Cardiac muscle cell (in vitro differentiated cells and primary cell): ENCODE measurements around the gene PGRMC1. TPM values are rescaled to one million over a fixed set of nuclear protein-coding genes. Genes with fewer than 3 reads are reported as not detected.

Experiments
- DNase-seq, 2 donors: peaks; one replicate each; pipeline versions ENCODE4 v3.0.0 to v3.0.0-alpha.2; 2010 to 2017; ENCODE audit warnings: low read depth in 1 of 2, low spot score in 1 of 2
- H3K27ac ChIP-seq: fragments of 200-600 bp; sonication (generic); 2 replicates; pipeline ENCODE4 v1.5.1; 2016
- H3K27me3 ChIP-seq: fragments of 200-600 bp; sonication (generic); 2 replicates; pipeline ENCODE4 v1.6.0; 2016; ENCODE audit warnings: control low read depth
- H3K36me3 ChIP-seq: fragments of 200-600 bp; sonication (generic); 2 replicates; pipeline ENCODE4 v1.5.1; 2016; ENCODE audit warnings: control low read depth
- H3K4me1 ChIP-seq: fragments of 200-600 bp; sonication (generic); 2 replicates; pipeline ENCODE4 v1.8.1; 2017; ENCODE audit warnings: low read depth, mild to moderate bottlenecking, mixed run types
- H3K4me3 ChIP-seq: fragments of 200-600 bp; sonication (generic); 2 replicates; pipeline ENCODE4 v1.5.1; 2016; ENCODE audit warnings: mild to moderate bottlenecking
- H3K9me3 ChIP-seq: fragments of 200-600 bp; sonication (generic); 2 replicates; pipeline ENCODE4 v1.5.1; 2017; ENCODE audit warnings: low read depth, mild to moderate bottlenecking, control low read depth
- CTCF ChIP-seq: IDR thresholded peaks from 2 replicates; pipeline ENCODE4 v1.5.1; 2012; ENCODE audit warnings: low read depth, mild to moderate bottlenecking, low read length
- polyA plus RNA-seq: library from polyadenylated mRNA; unstranded; fragments of >200 nt; fragmentation: Nextera tagmentation; extraction: Ambion mirVana; gene quantifications from 2 replicates; pipeline ENCODE4 v1.2.1, GENCODE V29; 2016
- total RNA-seq: library from RNA; depleted of rRNA; stranded (reverse); fragments of >200 nt; gene quantifications from 2 replicates; pipeline ENCODE4 v1.2.3, GENCODE V29; 2016

The PGRMC1 gene
- total RNA-seq (156 and 171 TPM in 2 replicates), polyA plus RNA-seq (121 and 147 TPM in 2 replicates)

- DNase-seq = peak; percentile 86
- Histone ChIP-seq H3K27me3 (no peaks in the 10 kb centered on the region), H3K4me1 (no peaks in the 10 kb centered on the region), H3K36me3 (peaks cover 3% of the 10 kb centered on the region), H3K27ac (peak within 1 kb of the TSS; percentile 86), H3K4me3 (peak within 1 kb of the TSS; percentile 96), H3K9me3 (peaks cover 3% of the 10 kb centered on the region)
- no peak for TF ChIP-seq CTCF
Measured at GRCh38 chrX:119235872-119236622, at the start of gene PGRMC1. Gene PGRMC1 (plus strand): TSS chrX:119236285. CDS start chrX:119236364, 79 bp downstream.

GRCh38 chrX:119186763-119187162 lies 49.3 kb upstream of the PGRMC1 start:
- no peaks in the 10 kb centered on the region for H3K9me3 ChIP-seq
- H3K4me3 ChIP-seq = no peak overlapping the region
- no peaks in the 10 kb centered on the region for H3K27me3 ChIP-seq
- DNase-seq = no peak
- no peak for TF ChIP-seq CTCF
- no peaks in the 10 kb centered on the region for H3K36me3 ChIP-seq
- H3K4me1 ChIP-seq = no peaks in the 10 kb centered on the region
- H3K27ac ChIP-seq = no peak overlapping the region

GRCh38 chrX:119187298-119187697 lies 48.8 kb upstream of the PGRMC1 start:
- Histone ChIP-seq H3K4me1 (no peaks in the 10 kb centered on the region), H3K27me3 (no peaks in the 10 kb centered on the region), H3K27ac (no peak overlapping the region), H3K9me3 (no peaks in the 10 kb centered on the region), H3K36me3 (no peaks in the 10 kb centered on the region), H3K4me3 (no peak overlapping the region)
- no peak for TF ChIP-seq CTCF
- no peak for DNase-seq

- no peak for TF ChIP-seq CTCF
- Histone ChIP-seq H3K27ac (no peak overlapping the region), H3K27me3 (no peaks in the 10 kb centered on the region), H3K36me3 (no peaks in the 10 kb centered on the region), H3K4me1 (no peaks in the 10 kb centered on the region), H3K4me3 (no peak overlapping the region), H3K9me3 (no peaks in the 10 kb centered on the region)
- no peak for DNase-seq
Measured at GRCh38 chrX:119189115-119189514, 47.0 kb upstream of the PGRMC1 start.

GRCh38 chrX:119189595-119189994 lies 46.5 kb upstream of the PGRMC1 start:
- Histone ChIP-seq H3K27ac (peak overlapping the region; percentile 28), H3K4me3 (no peak overlapping the region), H3K36me3 (no peaks in the 10 kb centered on the region), H3K27me3 (no peaks in the 10 kb centered on the region), H3K4me1 (no peaks in the 10 kb centered on the region), H3K9me3 (no peaks in the 10 kb centered on the region)
- DNase-seq = peak; percentile 3 to 67
- no peak for TF ChIP-seq CTCF
